Midbrain (tissue), 1 donor: ENCODE results near the gene NPB.

ENCODE experiments used
- DNase-seq: peaks from one replicate; lab custom pipeline; 2025; lab: John Stamatoyannopoulos, UW

NPB gene

DNA sequence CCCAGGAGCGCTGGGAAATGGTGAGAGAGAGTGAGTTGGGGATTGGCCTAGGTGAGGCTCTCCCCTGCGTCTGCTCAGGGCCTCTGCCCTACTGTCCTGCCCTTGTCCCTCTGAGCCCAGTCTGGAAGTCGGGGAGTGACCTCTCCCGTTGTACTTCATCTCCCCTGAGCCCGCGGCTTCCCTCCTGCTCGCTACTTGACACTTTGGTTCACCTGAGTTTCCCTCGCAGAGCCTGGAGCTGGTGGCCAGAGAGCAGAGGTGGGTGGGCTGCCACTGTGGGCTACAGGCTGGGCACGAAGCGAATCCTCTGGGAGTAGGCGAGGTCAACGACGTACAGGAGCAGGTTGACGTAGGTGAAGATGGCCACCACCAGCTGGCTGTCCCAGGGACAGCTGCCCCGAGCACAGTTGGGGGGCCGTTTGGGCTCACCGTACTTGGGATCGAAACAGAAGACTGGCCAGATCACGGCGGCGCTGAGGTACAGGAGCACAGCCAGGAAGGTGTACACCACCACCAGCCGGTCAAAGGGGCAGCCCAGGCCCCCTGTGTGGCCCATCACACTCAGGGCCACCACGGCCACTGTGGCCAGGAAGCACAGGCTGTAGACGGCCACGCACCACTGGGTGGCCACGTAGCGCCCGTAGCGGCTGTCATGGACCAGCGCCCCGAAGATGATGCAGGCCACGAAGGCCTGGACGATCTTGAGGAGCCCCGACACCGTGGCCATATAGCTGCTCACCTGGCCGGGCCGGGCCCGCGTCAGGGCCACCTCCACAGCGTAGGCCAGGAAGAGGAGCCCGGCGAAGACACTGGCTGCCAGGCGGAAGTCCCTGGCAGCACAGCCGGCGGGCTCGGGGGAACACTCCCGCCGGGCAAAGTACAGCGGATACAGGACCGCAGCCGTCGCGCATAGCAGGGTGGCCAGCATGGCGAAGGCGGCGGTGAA is 38.8 kb downstream of the NPB start:
- DNase-seq, result no peak

GRCh38 chr17:81941484-81942166 is 39.6 kb downstream of the NPB start:
- no peak for DNase-seq

DNA sequence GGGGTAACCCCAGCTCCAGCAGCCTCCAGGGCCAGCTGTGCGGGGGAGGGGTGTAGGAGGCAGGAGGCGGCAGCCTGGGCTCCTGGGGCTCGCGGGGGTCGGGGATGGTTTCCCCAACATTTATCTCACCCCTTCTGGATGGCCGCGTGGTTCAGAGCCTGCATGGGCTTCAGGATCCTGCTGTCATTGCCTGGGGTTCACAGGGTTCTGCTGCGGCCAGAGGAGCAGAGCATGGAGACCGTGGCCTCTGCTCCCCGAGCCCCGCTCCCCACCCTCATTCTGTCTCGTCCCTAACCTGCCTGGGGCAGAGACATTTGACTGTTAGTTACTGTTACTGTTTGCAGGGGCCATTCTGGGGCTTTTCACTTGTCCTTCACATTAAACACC is 40.1 kb downstream of the NPB start:
- DNase-seq, result no peak

- no peak for DNase-seq
Observed at GRCh38 chr17:81944858-81945257, 42.8 kb downstream of the NPB start.

- DNase-seq, result no peak
Observed at GRCh38 chr17:81947189-81947588, 45.2 kb downstream of the NPB start, which contains the start of gene MYADML2. Gene MYADML2, minus strand, starts transcription at chr17:81947233. Its CDS starts 5,492 bp downstream, at chr17:81941741.

- no peak for DNase-seq
Observed at GRCh38 chr17:81948635-81949378, 46.8 kb downstream of the NPB start.

GRCh38 chr17:81950501-81950900 is 48.5 kb downstream of the NPB start:
- DNase-seq, result no peak

GRCh38 chr17:81951785-81952684 is 50.0 kb downstream of the NPB start:
- DNase-seq, result no peak
